D721Med (cell line): ENCODE measurements around the gene TSPYL4.

Experiments used
- DNase-seq: peaks from one replicate; pipeline ENCODE4 v3.0.0; 2011; ENCODE audit warnings: low spot score; ENCODE audit not compliant: insufficient read length
- FAIRE-seq: peaks from 2 replicates; lab custom pipeline; 2011; peaks lifted over from hg19 to GRCh38; lab: Jason Lieb, UNC
- CTCF ChIP-seq: IDR thresholded peaks from 2 replicates; pipeline ENCODE4 v1.5.1; 2012; ENCODE audit warnings: mild to moderate bottlenecking, control low read depth; ENCODE audit not compliant: insufficient read depth; ENCODE audit errors: missing control alignments

Gene TSPYL4

GRCh38 chr6:116258520-116258919 lies 4.6 kb upstream of the TSPYL4 start:
- DNase-seq (no peak), FAIRE-seq (no peak)
- no peak for TF ChIP-seq CTCF

- TF ChIP-seq CTCF, result no peak
- DNase-seq, result no peak
- no peak for FAIRE-seq
Observed at GRCh38 chr6:116256694-116257093, 2.8 kb upstream of the TSPYL4 start.

- FAIRE-seq (no peak), DNase-seq (no peak)
- no peak for TF ChIP-seq CTCF
Observed at GRCh38 chr6:116255246-116255800, 1.4 kb upstream of the TSPYL4 start.

GRCh38 chr6:116254297-116255056 lies 602 bp upstream of the TSPYL4 start:
- DNase-seq (no peak), FAIRE-seq (no peak)
- no peak for TF ChIP-seq CTCF

- TF ChIP-seq CTCF, result no peak
- DNase-seq, result no peak
- FAIRE-seq, result no peak
Observed at GRCh38 chr6:116253188-116253504, 729 bp downstream of the TSPYL4 start.

GRCh38 chr6:116251568-116252384 lies 2.1 kb downstream of the TSPYL4 start:
- no peak for FAIRE-seq
- TF ChIP-seq CTCF, result no peak
- no peak for DNase-seq

GRCh38 chr6:116248577-116248976 lies 5.3 kb downstream of the TSPYL4 start:
- DNase-seq (no peak), FAIRE-seq (no peak)
- no peak for TF ChIP-seq CTCF
